KOPT-K1 (cell line): ENCODE data around the gene MARCHF3.
A peak's percentile ranks its signal among the peaks of the same experiment; 100 is the strongest.
"Not testable (repeated sequence)": the region's sequence is repeated elsewhere in the genome, so short reads cannot be mapped to it uniquely, and the experiment has no call there.

Experiments
- H3K27ac ChIP-seq: fragments of 200-600 bp; sonication (generic); 2 replicates; pipeline ENCODE4 v1.5.1; 2016; ENCODE audit warnings: antibody characterized with exemption, mild to moderate bottlenecking, low read depth, low read length; ENCODE audit not compliant: poor library complexity, severe bottlenecking
- H3K36me3 ChIP-seq: fragments of 200-600 bp; sonication (generic); 2 replicates; pipeline ENCODE4 v1.5.1; 2017; ENCODE audit warnings: antibody characterized with exemption, mild to moderate bottlenecking, low read length, moderate library complexity; ENCODE audit not compliant: insufficient read depth
- H3K9me3 ChIP-seq: fragments of 200-600 bp; sonication (generic); 2 replicates; pipeline ENCODE4 v1.5.1; 2017; ENCODE audit warnings: antibody characterized with exemption, low read length, mild to moderate bottlenecking; ENCODE audit not compliant: insufficient read depth, poor library complexity, severe bottlenecking

Gene MARCHF3

GRCh38 chr5:126863402-126863801 is 167.0 kb downstream of the MARCHF3 start:
- Histone ChIP-seq H3K27ac (no peak overlapping the region), H3K9me3 (no peaks in the 10 kb centered on the region), H3K36me3 (peaks cover 51% of the 10 kb centered on the region)

- H3K27ac ChIP-seq, result no peak overlapping the region
- H3K36me3 ChIP-seq, result peaks cover 50% of the 10 kb centered on the region
- H3K9me3 ChIP-seq, result no peaks in the 10 kb centered on the region
These were observed 171.9 kb downstream of the MARCHF3 start for GRCh38 chr5:126858441-126858840.

- Histone ChIP-seq H3K27ac (no peak overlapping the region), H3K36me3 (peaks cover 46% of the 10 kb centered on the region), H3K9me3 (no peaks in the 10 kb centered on the region)
These were observed 172.6 kb downstream of the MARCHF3 start for GRCh38 chr5:126857472-126858410.

- Histone ChIP-seq H3K9me3 (no peaks in the 10 kb centered on the region), H3K27ac (no peak overlapping the region), H3K36me3 (peaks cover 57% of the 10 kb centered on the region)
These were observed 175.1 kb downstream of the MARCHF3 start for GRCh38 chr5:126855266-126855665.

- peaks cover 57% of the 10 kb centered on the region for H3K36me3 ChIP-seq
- H3K9me3 ChIP-seq, result no peaks in the 10 kb centered on the region
- no peak overlapping the region for H3K27ac ChIP-seq
These were observed 175.7 kb downstream of the MARCHF3 start for GRCh38 chr5:126854526-126855110.

- peaks cover 59% of the 10 kb centered on the region for H3K36me3 ChIP-seq
- H3K27ac ChIP-seq, result peak overlapping the region; percentile 46
- H3K9me3 ChIP-seq, result not testable (repeated sequence)
These were observed 176.6 kb downstream of the MARCHF3 start for GRCh38 chr5:126853541-126854307.

GRCh38 chr5:126852841-126853271 is 177.5 kb downstream of the MARCHF3 start:
- no peak overlapping the region for H3K27ac ChIP-seq

GRCh38 chr5:126852091-126852571 is 178.2 kb downstream of the MARCHF3 start:
- Histone ChIP-seq H3K9me3 (no peaks in the 10 kb centered on the region), H3K36me3 (peaks cover 47% of the 10 kb centered on the region), H3K27ac (peak overlapping the region; percentile 18)

More at GRCh38 chr5:126852841-126853271, 177.5 kb downstream of the MARCHF3 start:
- Histone ChIP-seq H3K9me3 (no peaks in the 10 kb centered on the region), H3K36me3 (peaks cover 54% of the 10 kb centered on the region)

- Histone ChIP-seq H3K27ac (no peak overlapping the region), H3K36me3 (peaks cover 46% of the 10 kb centered on the region), H3K9me3 (no peaks in the 10 kb centered on the region)
These were observed 178.8 kb downstream of the MARCHF3 start for GRCh38 chr5:126851501-126852011.

GRCh38 chr5:126849101-126849678 is 181.2 kb downstream of the MARCHF3 start:
- H3K36me3 ChIP-seq, result peaks cover 34% of the 10 kb centered on the region
- no peaks in the 10 kb centered on the region for H3K9me3 ChIP-seq
- no peak overlapping the region for H3K27ac ChIP-seq

GRCh38 chr5:126848253-126848652 is 182.1 kb downstream of the MARCHF3 start:
- Histone ChIP-seq H3K36me3 (peaks cover 32% of the 10 kb centered on the region), H3K9me3 (no peaks in the 10 kb centered on the region), H3K27ac (no peak overlapping the region)

GRCh38 chr5:126847826-126848251 is 182.5 kb downstream of the MARCHF3 start:
- Histone ChIP-seq H3K36me3 (peaks cover 32% of the 10 kb centered on the region), H3K27ac (no peak overlapping the region), H3K9me3 (no peaks in the 10 kb centered on the region)

- H3K36me3 ChIP-seq, result peaks cover 32% of the 10 kb centered on the region
- no peak overlapping the region for H3K27ac ChIP-seq
- no peaks in the 10 kb centered on the region for H3K9me3 ChIP-seq
These were observed 182.9 kb downstream of the MARCHF3 start for GRCh38 chr5:126847456-126847820.

- Histone ChIP-seq H3K27ac (no peak overlapping the region), H3K9me3 (no peaks in the 10 kb centered on the region), H3K36me3 (peaks cover 29% of the 10 kb centered on the region)
These were observed 183.5 kb downstream of the MARCHF3 start for GRCh38 chr5:126846744-126847455.
